A549 (cell line): ENCODE data around the gene CTBP1. TPM values are rescaled to one million over a fixed set of nuclear protein-coding genes. Genes with fewer than 3 reads are reported as not detected.

Source experiments
- ATAC-seq, 2 experiments: fragments of 200-7000 bp in 1 of 2; fragments of >200 bp in 1 of 2; cut with Nextera tagmentation in 1 of 2; cut with Tn5 transposase in 1 of 2; 3 replicates each; pipeline versions ENCODE4 v1.8.0 to v1.9.1; 2018 to 2020; ENCODE audit warnings: mild to moderate bottlenecking in 1 of 2, moderate library complexity in 1 of 2
- CTCF ChIA-PET: fragments of 300-600 bp; sonication (Branson Sonifier 250); formaldehyde crosslinking; extraction: SDS; loops from one replicate; lab custom pipeline; 2021; ENCODE audit warnings: antibody characterized with exemption, inconsistent platforms; lab: Yijun Ruan, JAX
- POLR2A ChIA-PET: fragments of 350-600 bp; formaldehyde crosslinking; extraction: SDS; loops from one replicate; lab custom pipeline; 2021; ENCODE audit warnings: antibody characterized with exemption, inconsistent platforms; lab: Yijun Ruan, JAX
- DNase-seq, 2 experiments: peaks; one replicate each; pipeline versions ENCODE4 v3.0.0 to v3.0.0-alpha.2; 2011 to 2016; ENCODE audit warnings: low read depth in 1 of 2, low spot score in 1 of 2
- FAIRE-seq: peaks from 2 replicates; lab custom pipeline; 2011; peaks lifted over from hg19 to GRCh38; lab: Jason Lieb, UNC
- H3K27ac ChIP-seq, 2 experiments: fragments of >200 bp; sonication (Bioruptor Twin); formaldehyde crosslinking; 3 replicates each; pipeline ENCODE4 v1.5.1; 2016 to 2017
- H3K4me1 ChIP-seq: fragments of >200 bp; sonication (Bioruptor Twin); formaldehyde crosslinking; 3 replicates; pipeline ENCODE4 v1.6.1; 2016
- H3K4me2 ChIP-seq: fragments of >200 bp; sonication (Bioruptor Twin); formaldehyde crosslinking; 3 replicates; pipeline ENCODE4 v1.6.1; 2016
- H3K4me3 ChIP-seq: fragments of >200 bp; sonication (Bioruptor Twin); formaldehyde crosslinking; 3 replicates; pipeline ENCODE4 v1.5.1; 2016
- H3K9me3 ChIP-seq: fragments of >200 bp; sonication (Bioruptor Twin); formaldehyde crosslinking; 3 replicates; pipeline ENCODE4 v1.6.1; 2016
- ATOH8 ChIP-seq: fragments of 250-450 bp; sonication (Bioruptor Pico); IDR thresholded peaks from 2 replicates; pipeline ENCODE4 v1.5.0; 2020; ENCODE audit warnings: low read depth, mild to moderate bottlenecking, moderate library complexity
- BCL3 ChIP-seq: fragments of >200 bp; sonication (Bioruptor Twin); formaldehyde crosslinking; IDR thresholded peaks from 3 replicates; pipeline ENCODE4 v1.6.1; 2016
- BHLHE40 ChIP-seq: IDR thresholded peaks from 2 replicates; pipeline ENCODE4 v1.6.1; 2012; ENCODE audit warnings: low read depth, low read length, inconsistent platforms
- CBX2 ChIP-seq: fragments of 200-600 bp; sonication (generic); IDR thresholded peaks from 2 replicates; pipeline ENCODE4 v1.6.1; 2016; ENCODE audit warnings: low read depth, mild to moderate bottlenecking, borderline replicate concordance
- CBX8 ChIP-seq: fragments of 200-600 bp; sonication (generic); IDR thresholded peaks from 2 replicates; pipeline ENCODE4 v1.6.1; 2016
- CEBPB ChIP-seq, 2 experiments: fragments of >200 bp in 1 of 2; sonication (Bioruptor Twin) in 1 of 2; formaldehyde crosslinking in 1 of 2; IDR thresholded peaks; 2 replicates each; pipeline ENCODE4 v1.6.1; 2012 to 2016
- CHD2 ChIP-seq: fragments of 150-350 bp; IDR thresholded peaks from 2 replicates; pipeline ENCODE4 v1.6.1; 2014; ENCODE audit warnings: low read length; ENCODE audit not compliant: partially characterized antibody
- CHD4 ChIP-seq: fragments of 200-600 bp; sonication (generic); IDR thresholded peaks from 2 replicates; pipeline ENCODE4 v1.6.1; 2016; ENCODE audit warnings: antibody characterized with exemption, mild to moderate bottlenecking, borderline replicate concordance
- EHF ChIP-seq: fragments of 250-450 bp; sonication (Bioruptor Pico); IDR thresholded peaks from 2 replicates; pipeline ENCODE4 v1.5.0; 2020; ENCODE audit warnings: mild to moderate bottlenecking
- ELK1 ChIP-seq: fragments of 150-350 bp; IDR thresholded peaks from 2 replicates; pipeline ENCODE4 v1.6.1; 2014; ENCODE audit warnings: low read depth, mild to moderate bottlenecking, low read length
- EP300 ChIP-seq, 2 experiments: fragments of >200 bp; sonication (Bioruptor Twin); formaldehyde crosslinking; IDR thresholded peaks; 2 replicates in 1 of 2; 3 replicates in 1 of 2; pipeline ENCODE4 v1.6.1; 2016 to 2017
- FOSL2 ChIP-seq, 2 experiments: fragments of 450-650 bp in 1 of 2; fragments of >200 bp in 1 of 2; sonication (Bioruptor Twin) in 1 of 2; formaldehyde crosslinking; IDR thresholded peaks; 2 replicates each; pipeline versions ENCODE4 v1.5.0 to v1.6.1; 2016 to 2020; ENCODE audit warnings: mild to moderate bottlenecking in 1 of 2, moderate library complexity in 1 of 2
- GATA3 ChIP-seq: IDR thresholded peaks from 2 replicates; pipeline ENCODE4 v1.6.1; 2012; ENCODE audit warnings: borderline replicate concordance
- HDAC2 ChIP-seq: fragments of 200-600 bp; sonication (generic); IDR thresholded peaks from 2 replicates; pipeline ENCODE4 v1.6.1; 2016
- HEYL ChIP-seq: fragments of 250-450 bp; sonication (Bioruptor Pico); IDR thresholded peaks from 2 replicates; pipeline ENCODE4 v1.8.0; 2021; ENCODE audit warnings: mild to moderate bottlenecking, moderate library complexity
- JUN ChIP-seq, 2 experiments: fragments of >200 bp; sonication (Bioruptor Twin); formaldehyde crosslinking; IDR thresholded peaks; 2 replicates in 1 of 2; 3 replicates in 1 of 2; pipeline ENCODE4 v1.6.1; 2016 to 2017
- KDM1A ChIP-seq: fragments of 200-600 bp; sonication (generic); IDR thresholded peaks from 2 replicates; pipeline ENCODE4 v1.6.1; 2016; ENCODE audit warnings: low read depth, mild to moderate bottlenecking
- KDM5A ChIP-seq: fragments of 200-600 bp; sonication (generic); IDR thresholded peaks from 2 replicates; pipeline ENCODE4 v1.6.1; 2016; ENCODE audit warnings: antibody characterized with exemption, mild to moderate bottlenecking
- MAX ChIP-seq: IDR thresholded peaks from 2 replicates; pipeline ENCODE4 v1.6.1; 2012
- NFE2L2 ChIP-seq: fragments of 150-350 bp; conservative IDR thresholded peaks from 2 replicates; pipeline ENCODE4 v1.6.1; 2014; ENCODE audit warnings: low read length
- NPAS2 ChIP-seq: fragments of 250-450 bp; sonication (Bioruptor Pico); IDR thresholded peaks from 2 replicates; pipeline ENCODE4 v1.8.0; 2022; ENCODE audit warnings: mild to moderate bottlenecking, moderate library complexity, borderline replicate concordance
- NR3C1 ChIP-seq: fragments of >200 bp; sonication (Bioruptor Twin); formaldehyde crosslinking; IDR thresholded peaks from 3 replicates; pipeline ENCODE4 v1.6.1; 2017
- PBX3 ChIP-seq: IDR thresholded peaks from 2 replicates; pipeline ENCODE4 v1.6.1; 2012
- RAD21 ChIP-seq, 2 experiments: fragments of >200 bp in 1 of 2; sonication (Bioruptor Twin) in 1 of 2; formaldehyde crosslinking in 1 of 2; IDR thresholded peaks in 1 of 2; conservative IDR thresholded peaks in 1 of 2; 2 replicates in 1 of 2; 3 replicates in 1 of 2; pipeline ENCODE4 v1.6.1; 2012 to 2018; ENCODE audit warnings: inconsistent platforms in 1 of 2
- RARB ChIP-seq: fragments of 250-450 bp; sonication (Bioruptor Pico); IDR thresholded peaks from 2 replicates; pipeline ENCODE4 v1.8.0; 2021; ENCODE audit warnings: mild to moderate bottlenecking, moderate library complexity
- RNF2 ChIP-seq: fragments of 200-600 bp; sonication (generic); IDR thresholded peaks from 2 replicates; pipeline ENCODE4 v1.6.1; 2016; ENCODE audit warnings: low read depth, mild to moderate bottlenecking, antibody characterized with exemption, moderate library complexity, borderline replicate concordance
- SMC3 ChIP-seq: fragments of >200 bp; sonication (Bioruptor Twin); formaldehyde crosslinking; IDR thresholded peaks from 3 replicates; pipeline ENCODE4 v1.6.1; 2018; ENCODE audit warnings: inconsistent platforms
- TP53 ChIP-seq: fragments of 250-450 bp; sonication (Bioruptor Pico); IDR thresholded peaks from 2 replicates; pipeline ENCODE4 v1.5.0; 2021; ENCODE audit warnings: mild to moderate bottlenecking, moderate library complexity
- ZSCAN20 ChIP-seq: fragments of 250-450 bp; sonication (Bioruptor Pico); IDR thresholded peaks from 2 replicates; pipeline ENCODE4 v1.8.0; 2022; ENCODE audit warnings: mild to moderate bottlenecking, moderate library complexity
- WGBS: methylation state at CpG from one replicate; pipeline ENCODE4 v1.1.6; 2017; ENCODE audit errors: missing lambda C conversion rate; 5-methylcytosine and 5-hydroxymethylcytosine counted together
- polyA plus RNA-seq, 4 experiments: library from polyadenylated mRNA; depleted of rRNA in 3 of 4; stranded (reverse); fragments of >200 nt; fragmentation: RNase III in 1 of 4; extraction: RNeasy Plus Mini Kit Qiagen cat#74134 plus additional on column Dnase treatment in 1 of 4; gene quantifications; 2 replicates in 3 of 4; 3 replicates in 1 of 4; pipeline ENCODE4 v1.2.3, GENCODE V29; 2011 to 2017

Gene CTBP1
- polyA plus RNA-seq, 2 of the 4 experiments (the other 2 are of a cell fraction), result 43.1 to 93.1 TPM

- no peak for TF ChIP-seq RNF2
These were observed 2.6 kb downstream of the CTBP1 start (continued) for GRCh38 chr4:1246111-1246881.

- peaks cover 8% of the 10 kb centered on the region for H3K9me3 ChIP-seq
- FAIRE-seq (no peak), ATAC-seq (no peak), DNase-seq (no peak)
- H3K4me1 ChIP-seq, result peaks cover 16% of the 10 kb centered on the region
- H3K4me2 ChIP-seq, result no peak overlapping the region
- 96% methylated on average over 13 of the region's 26 CpGs for WGBS
- CTCF ChIA-PET, result interaction anchor here (0.7 kb wide), 1 partner anchor 105 kb away, joined by 3 read pairs; no protein-coding TSS in a partner anchor
- no peak overlapping the region for H3K27ac ChIP-seq
- POLR2A ChIA-PET, result no interaction called here
- TF ChIP-seq CHD2 (no peak), JUN (IDR thresholded peaks at IDR 0.05) (no peak), HDAC2 (no peak), RAD21 (conservative IDR thresholded peaks at IDR 0.05 in 1 of 2, IDR thresholded peaks at IDR 0.05 in 1 of 2) (no peak), EHF (CRISPR knock-in tag) (no peak), SMC3 (no peak), GATA3 (no peak), BCL3 (no peak), KDM1A (no peak), NPAS2 (CRISPR knock-in tag) (no peak), ZSCAN20 (CRISPR knock-in tag) (no peak), KDM5A (no peak), PBX3 (no peak), CBX8 (no peak), HEYL (no peak), TP53 (CRISPR knock-in tag) (no peak), EP300 (IDR thresholded peaks at IDR 0.05) (no peak), NFE2L2 (no peak), ATOH8 (no peak)
- TF ChIP-seq, all 56 proteins: peak for 0
- no peak overlapping the region for H3K4me3 ChIP-seq
These were observed 3.4 kb downstream of the CTBP1 start for GRCh38 chr4:1245481-1246051.

GRCh38 chr4:1244978-1245471, 3.9 kb downstream of the CTBP1 start:
- FAIRE-seq, result no peak
- 91% methylated on average over 10 of the region's 19 CpGs for WGBS
- no peak for DNase-seq
- ChIA-PET POLR2A (no interaction called here), CTCF (interaction anchor here (0.7 to 2.3 kb wide), 2 partner anchors 11 to 106 kb away, joined by 3 to 7 read pairs; no protein-coding TSS in a partner anchor)
- H3K4me2 ChIP-seq, result no peak overlapping the region
- no peak for ATAC-seq
- H3K27ac ChIP-seq, result no peak overlapping the region
- peaks cover 3% of the 10 kb centered on the region for H3K9me3 ChIP-seq
- no peak overlapping the region for H3K4me3 ChIP-seq
- peaks cover 15% of the 10 kb centered on the region for H3K4me1 ChIP-seq
- TF ChIP-seq BCL3 (no peak), FOSL2 (IDR thresholded peaks at IDR 0.05) (no peak), FOSL2 (CRISPR knock-in tag; IDR thresholded peaks at IDR 0.05) (no peak), BHLHE40 (no peak), GATA3 (no peak), CHD4 (no peak), NR3C1 (no peak), ELK1 (no peak), CEBPB (IDR thresholded peaks at IDR 0.05) (no peak), EHF (CRISPR knock-in tag) (no peak), CBX2 (no peak), RARB (CRISPR knock-in tag) (no peak), ATOH8 (no peak), MAX (no peak)
